KBM-7 (cell line): ENCODE measurements around the gene CPNE5.
"Not testable (repeated sequence)": the region's sequence is repeated elsewhere in the genome, so short reads cannot be mapped to it uniquely, and the experiment has no call there.

Experiments used
- DNase-seq: peaks from one replicate; pipeline ENCODE4 v3.0.0-alpha.2; 2015
- in situ Hi-C: fragments of 300-500 bp; cut with MboI; formaldehyde crosslinking; loops from 2 replicates; pipeline ENCODE4 v1.14.3; 2020; ENCODE audit warnings: low sequenced_read_pairs, low pct_unique_long_range_greater_than_20kb, mixed read lengths

Gene CPNE5

GRCh38 chr6:36721369-36722140, 117.7 kb downstream of the CPNE5 start:
- in situ Hi-C loops, result no loop called here
- DNase-seq, result no peak

GRCh38 chr6:36720251-36721141, 118.7 kb downstream of the CPNE5 start:
- DNase-seq, result no peak
- in situ Hi-C loops, result no loop called here

GRCh38 chr6:36719126-36719525, 120.1 kb downstream of the CPNE5 start:
- in situ Hi-C loops, result no loop called here
- no peak for DNase-seq

- in situ Hi-C loops, result no loop called here
These were observed 120.7 kb downstream of the CPNE5 start for GRCh38 chr6:36718560-36718959.

GRCh38 chr6:36717871-36718540, 121.2 kb downstream of the CPNE5 start:
- in situ Hi-C loops, result no loop called here
- DNase-seq, result no peak

More at GRCh38 chr6:36718560-36718959, 120.7 kb downstream of the CPNE5 start:
- DNase-seq, result no peak

- in situ Hi-C loops, result no loop called here
- no peak for DNase-seq
These were observed 121.9 kb downstream of the CPNE5 start for GRCh38 chr6:36717231-36717825.

- DNase-seq, result no peak
- in situ Hi-C loops, result no loop called here
These were observed 122.7 kb downstream of the CPNE5 start for GRCh38 chr6:36716476-36717093.

GRCh38 chr6:36715469-36715868, 123.8 kb downstream of the CPNE5 start:
- DNase-seq, result no peak
- in situ Hi-C loops, result no loop called here

GRCh38 chr6:36714511-36714910, 124.7 kb downstream of the CPNE5 start:
- in situ Hi-C loops, result no loop called here
- no peak for DNase-seq

- in situ Hi-C loops, result no loop called here
- DNase-seq, result no peak
These were observed 125.4 kb downstream of the CPNE5 start for GRCh38 chr6:36713846-36714245.

GRCh38 chr6:36712816-36713215, 126.4 kb downstream of the CPNE5 start:
- no peak for DNase-seq
- in situ Hi-C loops, result no loop called here

- in situ Hi-C loops, result no loop called here
- no peak for DNase-seq
These were observed 132.9 kb downstream of the CPNE5 start for GRCh38 chr6:36706339-36706738.

- DNase-seq, in situ Hi-C loops: not testable (repeated sequence)
These were observed 134.2 kb downstream of the CPNE5 start for GRCh38 chr6:36704961-36705577.

GRCh38 chr6:36703982-36704381, 135.3 kb downstream of the CPNE5 start:
- in situ Hi-C loops, result no loop called here
- DNase-seq, result no peak

GRCh38 chr6:36703081-36703606, 136.1 kb downstream of the CPNE5 start:
- in situ Hi-C loops, result no loop called here
- no peak for DNase-seq

GRCh38 chr6:36702656-36703055, 136.6 kb downstream of the CPNE5 start:
- in situ Hi-C loops, result no loop called here
- no peak for DNase-seq

GRCh38 chr6:36701401-36701991, 137.7 kb downstream of the CPNE5 start:
- no peak for DNase-seq
- in situ Hi-C loops, result no loop called here

GRCh38 chr6:36700831-36701230, 138.4 kb downstream of the CPNE5 start:
- DNase-seq, result peak; percentile 35
- in situ Hi-C loops, result no loop called here
